ENCODE results near the gene PRRT1.

The PRRT1 gene

GRCh38 chr6:32190054-32190851, 38.5 kb upstream of the PRRT1 start, which contains the start of gene PBX2:
TSS of gene PBX2 (minus strand) at chr6:32190202. CDS start at chr6:32189915, 287 bp downstream.
- H3K36me3 ChIP-seq (ENCODE audit: low read length), result no peaks in the 10 kb centered on the region
- H3K4me3 ChIP-seq (ENCODE audit: insufficient read depth, low read length, poor library complexity, severe bottlenecking), result peak within 1 kb of the TSS; percentile 60
- no peaks in the 10 kb centered on the region for H3K27me3 ChIP-seq (ENCODE audit: low read length)
- H3K9me3 ChIP-seq (ENCODE audit: insufficient read depth, low read length), result no peaks in the 10 kb centered on the region
- no peaks in the 10 kb centered on the region for H3K9me2 ChIP-seq (replicated peaks; ENCODE audit: insufficient read depth, low read length)
- peak within 1 kb of the TSS; percentile 87 for H3K27ac ChIP-seq (ENCODE audit: low read depth, low read length)
- H3F3A ChIP-seq (ENCODE audit: insufficient read depth), result peaks cover 30% of the 10 kb centered on the region
- H4K20me1 ChIP-seq (ENCODE audit: low read depth, low read length), result no peaks in the 10 kb centered on the region
- H3K79me2 ChIP-seq (ENCODE audit: insufficient read depth, low read length), result peaks cover 30% of the 10 kb centered on the region
- H3K4me2 ChIP-seq (ENCODE audit: low read depth, low read length, poor library complexity, severe bottlenecking), result peak within 1 kb of the TSS; percentile 95
- H2AFZ ChIP-seq (ENCODE audit: low read depth, low read length, severe bottlenecking), result no peak within 1 kb of the TSS
- peak within 1 kb of the TSS; percentile 91 for H3K9ac ChIP-seq (ENCODE audit: low read length)
- TF ChIP-seq CTCF (IDR thresholded peaks at IDR 0.05; ENCODE audit: insufficient read depth, low read length, poor library complexity, severe bottlenecking) (no peak), EZH2phosphoT487 (conservative IDR thresholded peaks at IDR 0.05; ENCODE audit: low read length) (no peak)

- Histone ChIP-seq H3K4me2 (ENCODE audit: low read depth, low read length, poor library complexity, severe bottlenecking) (peak overlapping the region; percentile 95), H4K20me1 (ENCODE audit: low read depth, low read length) (no peaks in the 10 kb centered on the region), H3K79me2 (ENCODE audit: insufficient read depth, low read length) (peaks cover 30% of the 10 kb centered on the region), H3F3A (ENCODE audit: insufficient read depth) (peaks cover 29% of the 10 kb centered on the region), H3K27me3 (ENCODE audit: low read length) (no peaks in the 10 kb centered on the region), H3K9ac (ENCODE audit: low read length) (peak overlapping the region; percentile 91), H3K36me3 (ENCODE audit: low read length) (no peaks in the 10 kb centered on the region), H2AFZ (ENCODE audit: low read depth, low read length, severe bottlenecking) (no peak overlapping the region), H3K9me3 (ENCODE audit: insufficient read depth, low read length) (no peaks in the 10 kb centered on the region), H3K27ac (ENCODE audit: low read depth, low read length) (peak overlapping the region; percentile 87), H3K9me2 (replicated peaks; ENCODE audit: insufficient read depth, low read length) (no peaks in the 10 kb centered on the region), H3K4me3 (ENCODE audit: insufficient read depth, low read length, poor library complexity, severe bottlenecking) (peak overlapping the region; percentile 59)
- TF ChIP-seq EZH2phosphoT487 (conservative IDR thresholded peaks at IDR 0.05; ENCODE audit: low read length) (no peak), CTCF (IDR thresholded peaks at IDR 0.05; ENCODE audit: insufficient read depth, low read length, poor library complexity, severe bottlenecking) (no peak)
These were observed 38.0 kb upstream of the PRRT1 start for GRCh38 chr6:32189742-32190053.

- Histone ChIP-seq H3K4me2 (ENCODE audit: low read depth, low read length, poor library complexity, severe bottlenecking) (peak overlapping the region; percentile 95), H2AFZ (ENCODE audit: low read depth, low read length, severe bottlenecking) (no peak overlapping the region), H3K27me3 (ENCODE audit: low read length) (no peaks in the 10 kb centered on the region), H3K79me2 (ENCODE audit: insufficient read depth, low read length) (peaks cover 30% of the 10 kb centered on the region), H3K9me3 (ENCODE audit: insufficient read depth, low read length) (no peaks in the 10 kb centered on the region), H3K9ac (ENCODE audit: low read length) (peak overlapping the region; percentile 91), H3K9me2 (replicated peaks; ENCODE audit: insufficient read depth, low read length) (no peaks in the 10 kb centered on the region), H3K36me3 (ENCODE audit: low read length) (no peaks in the 10 kb centered on the region), H4K20me1 (ENCODE audit: low read depth, low read length) (no peaks in the 10 kb centered on the region), H3K27ac (ENCODE audit: low read depth, low read length) (peak overlapping the region; percentile 87), H3K4me3 (ENCODE audit: insufficient read depth, low read length, poor library complexity, severe bottlenecking) (peak overlapping the region; percentile 59), H3F3A (ENCODE audit: insufficient read depth) (peaks cover 25% of the 10 kb centered on the region)
- no peak for TF ChIP-seq CTCF (IDR thresholded peaks at IDR 0.05; ENCODE audit: insufficient read depth, low read length, poor library complexity, severe bottlenecking)
- TF ChIP-seq EZH2phosphoT487 (conservative IDR thresholded peaks at IDR 0.05; ENCODE audit: low read length), result no peak
These were observed 37.5 kb upstream of the PRRT1 start for GRCh38 chr6:32189069-32189741.

Measured in SU-DHL-6 (cell line).